T-cell (primary cell): ENCODE data around the gene TICAM2. TPM values are rescaled to one million over a fixed set of nuclear protein-coding genes. Genes with fewer than 3 reads are reported as not detected.
"Not testable (repeated sequence)": the region's sequence is repeated elsewhere in the genome, so short reads cannot be mapped to it uniquely, and the experiment has no call there.

ENCODE experiments used
- ATAC-seq, 4 experiments: fragments of 200-7000 bp in 3 of 4; fragments of 150-1000 bp in 1 of 4; cut with Tn5 transposase; replicated peaks in 1 of 4; 1 replicate in 3 of 4; 2 replicates in 1 of 4; pipeline ENCODE4 v1.10.0; 2021; ENCODE audit warnings: moderate library complexity in 3 of 4, mild to moderate bottlenecking in 2 of 4, moderate number of reproducible peaks in 1 of 4
- CTCF ChIA-PET, 2 donors: fragments of 300-600 bp; sonication (Branson Sonifier 250); formaldehyde crosslinking; loops; one replicate each; lab custom pipeline; 2022; ENCODE audit warnings: antibody characterized with exemption in 2 of 2; lab: Charles Lee
- POLR2A ChIA-PET, 2 donors: fragments of 300-600 bp; sonication (Branson Sonifier 250); formaldehyde crosslinking; loops; one replicate each; lab custom pipeline; 2022; ENCODE audit warnings: antibody characterized with exemption in 2 of 2; lab: Charles Lee
- DNase-seq, 35 experiments: peaks; one replicate each; pipeline versions ENCODE4 v3.0.0 to v3.0.0-alpha.2; 2013 to 2023
- H3K27ac ChIP-seq: one replicate; pipeline ENCODE4 v1.5.1; 2013; ENCODE audit warnings: low read length
- H3K27me3 ChIP-seq, 2 experiments: replicated peaks in 1 of 2; 1 replicate in 1 of 2; 2 replicates in 1 of 2; pipeline versions ENCODE4 v1.6.1 to v1.7.0; 2013; ENCODE audit warnings: low read length in 1 of 2, mixed read lengths in 1 of 2; ENCODE audit not compliant: control insufficient read depth in 2 of 2, insufficient read depth in 2 of 2; ENCODE audit errors: extremely low read depth in 1 of 2
- H3K36me3 ChIP-seq, 2 donors: 1 replicate in 1 of 2; 2 replicates in 1 of 2; pipeline versions ENCODE4 v1.6.1 to v1.7.0; 2013; ENCODE audit warnings: low read length in 1 of 2; ENCODE audit not compliant: control insufficient read depth in 2 of 2, insufficient read depth in 1 of 2; ENCODE audit errors: extremely low read depth in 1 of 2
- H3K4me1 ChIP-seq, 2 experiments: 1 replicate in 1 of 2; 2 replicates in 1 of 2; pipeline versions ENCODE4 v1.6.1 to v1.7.0; 2013; ENCODE audit warnings: low read length in 2 of 2, mixed read lengths in 1 of 2; ENCODE audit not compliant: insufficient read depth in 2 of 2, control insufficient read depth in 1 of 2; ENCODE audit errors: extremely low read depth in 1 of 2
- H3K4me3 ChIP-seq, 2 donors: 1 replicate in 1 of 2; 2 replicates in 1 of 2; pipeline versions ENCODE4 v1.5.1 to v1.7.0; 2013; ENCODE audit warnings: mild to moderate bottlenecking in 2 of 2, low read length in 1 of 2, moderate library complexity in 1 of 2; ENCODE audit not compliant: control insufficient read depth in 1 of 2; ENCODE audit errors: extremely low read depth in 1 of 2
- H3K9me3 ChIP-seq: 2 replicates; pipeline ENCODE4 v1.7.0; 2013
- H3K27ac Mint-ChIP-seq, 2 donors: one replicate each; pipeline ENCODE4 v1.8.0; 2020 to 2021; ENCODE audit warnings: mild to moderate bottlenecking in 2 of 2, mixed read lengths in 2 of 2
- H3K27me3 Mint-ChIP-seq, 2 donors: one replicate each; pipeline ENCODE4 v1.8.0; 2021 to 2022; ENCODE audit warnings: mixed read lengths in 2 of 2
- H3K36me3 Mint-ChIP-seq: one replicate; pipeline ENCODE4 v1.8.0; 2021; ENCODE audit warnings: mixed read lengths
- H3K4me1 Mint-ChIP-seq, 3 donors: one replicate each; pipeline ENCODE4 v1.8.0; 2020 to 2022; ENCODE audit warnings: mixed read lengths in 3 of 3, mild to moderate bottlenecking in 1 of 3
- H3K4me3 Mint-ChIP-seq, 3 donors: one replicate each; pipeline ENCODE4 v1.8.0; 2020 to 2022; ENCODE audit warnings: mild to moderate bottlenecking in 3 of 3, mixed read lengths in 3 of 3, moderate library complexity in 3 of 3
- H3K9me3 Mint-ChIP-seq, 3 donors: one replicate each; pipeline ENCODE4 v1.8.0; 2020 to 2022; ENCODE audit warnings: mixed read lengths in 3 of 3
- WGBS: methylation state at CpG from one replicate; pipeline ENCODE4 v1.1.5; 2013; ENCODE audit warnings: missing lambda C conversion rate; ENCODE audit not compliant: insufficient coverage; 5-methylcytosine and 5-hydroxymethylcytosine counted together
- total RNA-seq, 35 experiments: library from RNA in 6 of 35; stranded (reverse) in 6 of 35; fragments of 120-200 nt in 1 of 35; gene quantifications; one replicate each; pipeline versions ENCODE4 v1.2.1 to v1.2.4 and lab custom pipeline; 2013 to 2026

TICAM2 gene
- total RNA-seq (1 to 10 TPM in 2 of 5 donors, under 1 TPM in 3; 0.51 to 1.7 (median 0.82) TPM), total RNA-seq (lab: John Stamatoyannopoulos, UW) (0 to 0.61 (median 0.18) reads per million in 29 experiments)
- total RNA-seq (2013): 1.3 TPM

DNA sequence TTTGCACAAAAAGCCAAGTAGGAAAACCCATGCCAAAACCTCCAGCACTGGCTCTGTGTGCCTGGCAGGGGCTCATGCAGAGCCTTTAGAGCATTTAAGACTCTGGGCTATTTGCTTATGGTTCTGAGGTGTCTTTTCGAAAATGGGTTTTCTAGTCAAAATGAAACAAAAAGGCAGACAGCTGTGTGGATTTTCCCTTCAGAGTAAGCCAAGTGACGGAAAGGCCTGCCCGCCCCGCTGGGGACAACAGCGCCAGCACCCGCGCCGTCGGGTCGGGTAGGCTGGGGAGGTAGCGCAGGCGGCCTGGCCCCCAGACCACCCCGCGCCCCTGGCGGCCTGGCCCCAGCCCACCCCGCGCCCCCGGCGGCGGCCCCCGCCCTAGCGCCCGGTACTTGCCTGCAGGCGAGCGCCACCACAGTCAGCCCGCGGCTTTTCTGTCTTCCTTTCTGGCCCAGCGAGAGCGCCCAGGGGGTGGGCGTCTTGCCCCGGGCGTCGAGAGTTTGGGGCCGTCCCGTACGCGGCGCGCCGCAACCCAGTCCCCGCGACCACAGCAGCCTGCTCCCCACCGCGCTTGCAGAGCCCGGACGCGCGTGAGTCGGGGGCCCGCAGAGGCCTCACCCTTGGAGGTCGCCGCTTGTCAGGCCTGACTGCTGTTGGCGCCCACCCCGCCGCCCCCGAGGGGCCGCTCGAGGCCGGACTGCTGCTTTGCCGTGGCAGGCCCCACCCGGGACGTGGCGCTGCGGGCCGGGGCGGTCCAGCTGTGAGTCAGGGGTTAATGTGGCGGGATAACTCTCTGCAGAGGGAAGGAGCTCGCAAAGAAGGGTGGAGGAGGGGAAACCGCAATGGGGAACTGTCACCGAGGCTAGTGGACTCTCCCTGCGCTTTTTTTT, at the start of gene TICAM2:
TSS of gene TICAM2 (minus strand) at position 779 of the 890 bp plus-strand sequence. CDS start 21,223 bp downstream, outside the sequence.
- ChIA-PET POLR2A (interaction anchor here in 1 of 2 donors (0.5 to 1.5 kb wide), 3 partner anchors 23 to 306 kb away, joined by 3 to 5 read pairs (median 4); no protein-coding TSS in a partner anchor), CTCF (interaction anchor here (0.5 to 1.6 kb wide), 7 partner anchors 16 to 1135 kb away, joined by 3 to 7 read pairs (median 4); partner anchors contain the start of genes CCDC112 (in 1 of the 2) and TMED7 (in 1 of the 2))
- Mint-ChIP-seq H3K27me3 (no peaks in the 10 kb centered on the region), H3K36me3 (peaks cover 7% of the 10 kb centered on the region), H3K9me3 (no peaks in the 10 kb centered on the region), H3K4me1 (peaks cover 21 to 35% (median 32%) of the 10 kb centered on the region in 3 donors), H3K4me3 (peak within 1 kb of the TSS; percentile 74 to 78 (median 76)), H3K27ac (peak within 1 kb of the TSS; percentile 75 to 78)
- DNase-seq (peak in 34 of 35 experiments; percentile 20 to 71 (median 46)), ATAC-seq (peak; percentile 75 to 85 (median 82))
- Histone ChIP-seq H3K36me3 (no peaks in the 10 kb centered on the region), H3K9me3 (no peaks in the 10 kb centered on the region), H3K4me1 (peaks cover 9 to 11% of the 10 kb centered on the region in 2 experiments), H3K27me3 (no peaks in the 10 kb centered on the region), H3K4me3 (peak within 1 kb of the TSS; percentile 52 to 58), H3K27ac (peak within 1 kb of the TSS; percentile 66)
- 1% methylated on average over 70 of the region's 71 CpGs for WGBS

GRCh38 chr5:115649541-115649940, 47.3 kb upstream of the TICAM2 start:
- Mint-ChIP-seq H3K9me3 (no peaks in the 10 kb centered on the region), H3K36me3 (no peaks in the 10 kb centered on the region), H3K4me3 (no peak overlapping the region), H3K27me3 (peaks cover 13 to 14% of the 10 kb centered on the region in 2 donors), H3K4me1 (no peaks in the 10 kb centered on the region), H3K27ac (no peak overlapping the region)
- H3K4me1 ChIP-seq: no peaks in the 10 kb centered on the region
- no peaks in the 10 kb centered on the region for H3K27me3 ChIP-seq
- ATAC-seq (no peak), DNase-seq (no peak)
- no peak overlapping the region for H3K27ac ChIP-seq
- H3K9me3 ChIP-seq: no peaks in the 10 kb centered on the region
- WGBS: no CpG with 5 or more reads among the region's 1 CpG
- no peak overlapping the region for H3K4me3 ChIP-seq
- ChIA-PET POLR2A (no interaction called here), CTCF (interaction anchor here in 1 of 2 donors (0.6 kb wide), 1 partner anchor 34 kb away, joined by 3 read pairs; no protein-coding TSS in a partner anchor)
- no peaks in the 10 kb centered on the region for H3K36me3 ChIP-seq

DNA sequence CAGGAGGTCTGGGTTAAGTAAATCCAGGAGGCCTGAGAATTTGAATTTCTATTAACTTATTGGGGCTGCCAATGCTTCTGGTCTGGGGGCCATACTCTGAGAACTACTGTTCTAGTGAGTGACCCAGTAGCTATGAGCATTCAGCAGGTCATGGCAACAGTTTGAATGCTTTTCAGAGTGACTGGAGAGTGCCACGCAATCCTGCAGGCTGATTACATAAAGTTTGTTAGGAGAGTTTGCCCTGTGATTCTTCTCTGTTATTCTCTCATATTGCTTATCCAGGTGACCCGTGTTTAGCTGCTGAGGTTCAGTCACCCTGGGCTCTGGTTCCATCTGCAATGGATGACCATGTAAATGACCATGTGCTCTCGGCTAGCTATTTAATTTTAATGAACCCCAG, 45.8 kb upstream of the TICAM2 start:
- 70% methylated on average over 2 of the region's 3 CpGs for WGBS
- no peak overlapping the region for H3K4me3 ChIP-seq
- ChIA-PET POLR2A (no interaction called here), CTCF (no interaction called here)
- no peaks in the 10 kb centered on the region for H3K4me1 Mint-ChIP-seq
- peaks cover 21 to 24% of the 10 kb centered on the region in 2 donors for H3K27me3 Mint-ChIP-seq
- H3K4me1 ChIP-seq: no peaks in the 10 kb centered on the region
- DNase-seq: no peak
- H3K36me3 Mint-ChIP-seq: no peaks in the 10 kb centered on the region
- H3K4me3 Mint-ChIP-seq: no peak overlapping the region
- H3K9me3 ChIP-seq: no peaks in the 10 kb centered on the region
- no peak for ATAC-seq
- no peaks in the 10 kb centered on the region for H3K27me3 ChIP-seq
- no peaks in the 10 kb centered on the region for H3K9me3 Mint-ChIP-seq
- H3K27ac ChIP-seq: no peak overlapping the region
- H3K36me3 ChIP-seq: no peaks in the 10 kb centered on the region
- H3K27ac Mint-ChIP-seq: no peak overlapping the region

DNA sequence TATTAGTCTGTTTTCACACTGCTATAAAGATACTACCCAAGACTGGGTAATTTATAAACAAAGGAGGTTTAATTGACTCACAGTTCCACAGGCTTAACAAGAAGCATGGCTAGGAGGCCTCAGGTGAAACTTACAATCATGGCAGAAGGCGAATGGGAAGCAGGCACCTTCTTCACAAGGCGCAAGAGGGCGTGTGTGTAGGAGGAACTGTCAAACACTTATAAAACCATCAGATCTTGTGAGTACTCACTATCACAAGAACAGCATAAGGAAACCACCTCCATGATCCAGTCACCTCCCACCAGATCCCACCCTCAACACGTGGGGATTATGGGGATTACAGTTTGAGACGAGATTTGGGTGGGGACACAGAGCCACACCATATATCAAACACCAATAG, 43.1 kb upstream of the TICAM2 start:
- POLR2A ChIA-PET: not testable (repeated sequence)
- WGBS: no CpG with 5 or more reads among the region's 5 CpGs
- CTCF ChIA-PET: interaction anchor here in 1 of 2 donors (1.1 kb wide), 1 partner anchor 38 kb away, joined by 3 read pairs; no protein-coding TSS in a partner anchor

DNA sequence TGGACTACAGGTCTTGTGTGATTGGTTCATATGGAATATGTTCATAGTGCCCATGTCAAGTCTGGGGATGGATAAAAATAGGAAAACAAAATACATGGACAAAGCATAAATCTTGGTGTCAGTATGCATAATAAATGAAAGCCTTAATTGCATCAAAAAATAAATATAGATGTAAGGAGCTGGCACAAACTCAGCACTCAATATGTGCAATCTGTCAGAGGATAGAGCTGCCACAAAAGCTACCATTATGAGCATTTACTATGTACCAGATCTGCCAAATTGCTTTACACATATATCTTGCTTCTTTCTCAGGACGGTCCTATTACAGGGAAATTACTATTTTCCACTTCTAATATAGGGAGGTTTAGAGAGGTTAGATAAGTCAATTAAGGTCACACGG, 41.8 kb upstream of the TICAM2 start:
- peaks cover 0 to 2% of the 10 kb centered on the region in 2 experiments for H3K27me3 ChIP-seq
- H3K36me3 ChIP-seq: no peaks in the 10 kb centered on the region
- peaks cover 23 to 25% of the 10 kb centered on the region in 2 donors for H3K27me3 Mint-ChIP-seq
- no peak overlapping the region for H3K27ac Mint-ChIP-seq
- ChIA-PET CTCF (interaction anchor here in 1 of 2 donors (0.6 kb wide), 1 partner anchor 425 kb away, joined by 3 read pairs; no protein-coding TSS in a partner anchor), POLR2A (no interaction called here)
- H3K4me1 Mint-ChIP-seq: no peaks in the 10 kb centered on the region
- H3K9me3 Mint-ChIP-seq: no peaks in the 10 kb centered on the region
- no peaks in the 10 kb centered on the region for H3K4me1 ChIP-seq
- H3K4me3 Mint-ChIP-seq: no peak overlapping the region
- H3K27ac ChIP-seq: no peak overlapping the region
- no peaks in the 10 kb centered on the region for H3K9me3 ChIP-seq
- WGBS: no CpG with 5 or more reads among the region's 2 CpGs
- no peak for ATAC-seq
- DNase-seq: no peak
- no peak overlapping the region for H3K4me3 ChIP-seq
- no peaks in the 10 kb centered on the region for H3K36me3 Mint-ChIP-seq

More for the DNA sequence above, 43.1 kb upstream of the TICAM2 start:
- ATAC-seq, H3K9me3 ChIP-seq, H3K4me1 ChIP-seq, H3K27me3 ChIP-seq, H3K27ac ChIP-seq, H3K36me3 ChIP-seq, H3K36me3 Mint-ChIP-seq, H3K27ac Mint-ChIP-seq, H3K4me3 Mint-ChIP-seq, H3K4me1 Mint-ChIP-seq, H3K4me3 ChIP-seq, H3K9me3 Mint-ChIP-seq, DNase-seq: not testable (repeated sequence)
- H3K27me3 Mint-ChIP-seq: peaks cover 23 to 28% of the 10 kb centered on the region in 2 donors

- Histone ChIP-seq H3K36me3 (no peaks in the 10 kb centered on the region), H3K27me3 (peaks cover 0 to 2% of the 10 kb centered on the region in 2 experiments), H3K4me1 (no peaks in the 10 kb centered on the region), H3K27ac (no peak overlapping the region), H3K9me3 (no peaks in the 10 kb centered on the region), H3K4me3 (no peak overlapping the region)
- ATAC-seq: no peak
- no peak for DNase-seq
- Mint-ChIP-seq H3K4me1 (no peaks in the 10 kb centered on the region), H3K4me3 (no peak overlapping the region), H3K36me3 (no peaks in the 10 kb centered on the region), H3K9me3 (no peaks in the 10 kb centered on the region), H3K27me3 (peaks cover 23% of the 10 kb centered on the region in 2 donors), H3K27ac (no peak overlapping the region)
- WGBS: no CpG with 5 or more reads among the region's 1 CpG
- ChIA-PET POLR2A (no interaction called here), CTCF (interaction anchor here in 1 of 2 donors (0.6 kb wide), 1 partner anchor 198 kb away, joined by 4 read pairs; no protein-coding TSS in a partner anchor)
Measured at GRCh38 chr5:115641948-115642347, 39.7 kb upstream of the TICAM2 start.
